Astrocyte (in vitro differentiated cells and primary cell): ENCODE measurements around the gene UACA. TPM values are rescaled to one million over a fixed set of nuclear protein-coding genes. Genes with fewer than 3 reads are reported as not detected.
"Not testable (repeated sequence)": the region's sequence is repeated elsewhere in the genome, so short reads cannot be mapped to it uniquely, and the experiment has no call there.

Experiments used
- DNase-seq: peaks from one replicate; pipeline ENCODE4 v3.0.0-alpha.2; 2010; ENCODE audit warnings: low read depth
- FAIRE-seq: peaks from 2 replicates; lab custom pipeline; 2011; peaks lifted over from hg19 to GRCh38; lab: Jason Lieb, UNC
- H2AFZ ChIP-seq: 2 replicates; pipeline ENCODE4 v1.6.0; 2012; ENCODE audit warnings: low read depth, low read length, inconsistent platforms
- H3K27ac ChIP-seq: 2 replicates; pipeline ENCODE4 v1.5.1; 2011; ENCODE audit warnings: low read depth, low read length, inconsistent platforms
- H3K27me3 ChIP-seq: 2 replicates; pipeline ENCODE4 v1.6.0; 2011; ENCODE audit warnings: low read length, inconsistent platforms; ENCODE audit not compliant: insufficient read depth
- H3K36me3 ChIP-seq: 2 replicates; pipeline ENCODE4 v1.5.1; 2011; ENCODE audit warnings: low read length, inconsistent platforms; ENCODE audit not compliant: insufficient read depth
- H3K4me1 ChIP-seq: 2 replicates; pipeline ENCODE4 v1.5.1; 2011; ENCODE audit warnings: low read length, inconsistent platforms; ENCODE audit not compliant: insufficient read depth
- H3K4me2 ChIP-seq: 2 replicates; pipeline ENCODE4 v1.6.0; 2012; ENCODE audit warnings: low read length, inconsistent platforms
- H3K4me3 ChIP-seq: 2 replicates; pipeline ENCODE4 v1.5.1; 2011; ENCODE audit warnings: low read depth, mild to moderate bottlenecking, low read length, inconsistent platforms; ENCODE audit not compliant: insufficient read depth
- H3K79me2 ChIP-seq: 2 replicates; pipeline ENCODE4 v1.6.0; 2012; ENCODE audit warnings: mild to moderate bottlenecking, low read length, inconsistent platforms; ENCODE audit not compliant: insufficient read depth
- H3K9ac ChIP-seq: 2 replicates; pipeline ENCODE4 v1.6.0; 2012; ENCODE audit warnings: mild to moderate bottlenecking, low read length, inconsistent platforms
- H3K9me3 ChIP-seq: 2 replicates; pipeline ENCODE4 v1.5.1; 2012; ENCODE audit warnings: low read depth, mild to moderate bottlenecking, low read length, inconsistent platforms; ENCODE audit not compliant: insufficient read depth
- H4K20me1 ChIP-seq: 2 replicates; pipeline ENCODE4 v1.6.0; 2012; ENCODE audit warnings: low read length, inconsistent platforms; ENCODE audit not compliant: insufficient read depth
- H3K27ac Mint-ChIP-seq: one replicate; pipeline ENCODE4 v1.8.0; 2021; ENCODE audit warnings: mild to moderate bottlenecking, mixed read lengths; ENCODE audit not compliant: unreplicated experiment
- H3K27me3 Mint-ChIP-seq: one replicate; pipeline ENCODE4 v1.8.0; 2021; ENCODE audit warnings: low read depth, mixed read lengths; ENCODE audit not compliant: unreplicated experiment
- H3K36me3 Mint-ChIP-seq: one replicate; pipeline ENCODE4 v1.8.0; 2021; ENCODE audit warnings: low read depth, mixed read lengths; ENCODE audit not compliant: unreplicated experiment
- H3K4me1 Mint-ChIP-seq: one replicate; pipeline ENCODE4 v1.8.0; 2021; ENCODE audit warnings: low read depth, mixed read lengths; ENCODE audit not compliant: unreplicated experiment
- H3K4me3 Mint-ChIP-seq: one replicate; pipeline ENCODE4 v1.8.0; 2021; ENCODE audit warnings: mild to moderate bottlenecking, moderate library complexity, mixed read lengths; ENCODE audit not compliant: unreplicated experiment
- H3K9me3 Mint-ChIP-seq: one replicate; pipeline ENCODE4 v1.8.0; 2021; ENCODE audit warnings: mild to moderate bottlenecking, mixed read lengths; ENCODE audit not compliant: unreplicated experiment
- EZH2 ChIP-seq: IDR thresholded peaks from 2 replicates; pipeline ENCODE4 v1.6.1; 2012; ENCODE audit warnings: mild to moderate bottlenecking, low read length, inconsistent platforms; ENCODE audit not compliant: insufficient read depth
- total RNA-seq: library from RNA; stranded (reverse); gene quantifications from 2 replicates; pipeline ENCODE4 v1.2.1, GENCODE V29; 2021
- TF ChIP-seq, protein P1 (sequence below): IDR thresholded peaks from 2 replicates; pipeline ENCODE4 v1.5.1; 2011; ENCODE audit warnings: low read depth, mild to moderate bottlenecking, inconsistent platforms, low read length, moderate library complexity; ENCODE audit not compliant: insufficient read depth

Gene UACA
- total RNA-seq, 1 donor from 2014 or later = 168 TPM

DNA sequence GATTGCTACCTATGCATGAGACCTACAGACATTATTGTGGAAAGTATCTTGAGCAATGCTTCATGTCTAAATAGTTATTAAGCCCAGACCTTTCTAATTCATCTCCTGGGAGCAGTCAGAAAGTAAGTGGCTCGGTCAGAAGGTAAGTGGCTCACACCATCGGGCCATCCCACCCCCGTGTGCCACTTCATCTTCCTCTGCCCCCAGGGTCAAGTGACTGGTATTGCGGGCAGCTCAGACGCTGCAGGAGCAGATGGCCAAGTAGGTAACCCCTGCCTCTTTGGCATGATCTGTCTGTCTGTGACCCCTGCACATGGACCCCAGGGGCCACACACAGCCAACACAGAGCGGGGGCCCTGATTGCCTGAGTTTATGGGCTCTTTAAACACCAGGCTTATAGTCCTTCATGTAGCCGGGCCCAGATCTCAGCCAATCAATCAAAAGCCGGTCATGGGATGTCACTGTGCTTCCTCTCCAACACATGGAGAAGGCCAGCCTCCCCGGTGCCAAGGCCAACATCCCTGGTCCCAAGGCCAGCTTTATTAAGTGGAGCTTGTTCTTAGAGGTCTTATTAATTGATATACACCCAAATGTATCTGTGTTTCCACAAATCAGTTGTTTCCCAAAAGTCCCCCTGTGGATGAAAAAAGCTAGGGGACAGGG is 47.7 kb upstream of the UACA start:
- no peak for DNase-seq
- Histone ChIP-seq H4K20me1 (no peaks in the 10 kb centered on the region), H3K27ac (no peak overlapping the region), H3K36me3 (no peaks in the 10 kb centered on the region), H3K9ac (no peak overlapping the region), H3K9me3 (no peaks in the 10 kb centered on the region), H2AFZ (no peak overlapping the region), H3K4me2 (no peak overlapping the region), H3K4me1 (peaks cover 8% of the 10 kb centered on the region), H3K27me3 (no peaks in the 10 kb centered on the region), H3K4me3 (no peak overlapping the region), H3K79me2 (no peaks in the 10 kb centered on the region)
- H3K9me3 Mint-ChIP-seq = no peaks in the 10 kb centered on the region
- TF ChIP-seq, protein P1, sequence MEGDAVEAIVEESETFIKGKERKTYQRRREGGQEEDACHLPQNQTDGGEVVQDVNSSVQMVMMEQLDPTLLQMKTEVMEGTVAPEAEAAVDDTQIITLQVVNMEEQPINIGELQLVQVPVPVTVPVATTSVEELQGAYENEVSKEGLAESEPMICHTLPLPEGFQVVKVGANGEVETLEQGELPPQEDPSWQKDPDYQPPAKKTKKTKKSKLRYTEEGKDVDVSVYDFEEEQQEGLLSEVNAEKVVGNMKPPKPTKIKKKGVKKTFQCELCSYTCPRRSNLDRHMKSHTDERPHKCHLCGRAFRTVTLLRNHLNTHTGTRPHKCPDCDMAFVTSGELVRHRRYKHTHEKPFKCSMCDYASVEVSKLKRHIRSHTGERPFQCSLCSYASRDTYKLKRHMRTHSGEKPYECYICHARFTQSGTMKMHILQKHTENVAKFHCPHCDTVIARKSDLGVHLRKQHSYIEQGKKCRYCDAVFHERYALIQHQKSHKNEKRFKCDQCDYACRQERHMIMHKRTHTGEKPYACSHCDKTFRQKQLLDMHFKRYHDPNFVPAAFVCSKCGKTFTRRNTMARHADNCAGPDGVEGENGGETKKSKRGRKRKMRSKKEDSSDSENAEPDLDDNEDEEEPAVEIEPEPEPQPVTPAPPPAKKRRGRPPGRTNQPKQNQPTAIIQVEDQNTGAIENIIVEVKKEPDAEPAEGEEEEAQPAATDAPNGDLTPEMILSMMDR = no peak
- no peak for TF ChIP-seq EZH2
- H3K4me3 Mint-ChIP-seq = no peak overlapping the region
- H3K27ac Mint-ChIP-seq = no peak overlapping the region
- FAIRE-seq = no peak
- no peaks in the 10 kb centered on the region for H3K27me3 Mint-ChIP-seq
- peaks cover 2% of the 10 kb centered on the region for H3K36me3 Mint-ChIP-seq
- H3K4me1 Mint-ChIP-seq = peaks cover 15% of the 10 kb centered on the region

DNA sequence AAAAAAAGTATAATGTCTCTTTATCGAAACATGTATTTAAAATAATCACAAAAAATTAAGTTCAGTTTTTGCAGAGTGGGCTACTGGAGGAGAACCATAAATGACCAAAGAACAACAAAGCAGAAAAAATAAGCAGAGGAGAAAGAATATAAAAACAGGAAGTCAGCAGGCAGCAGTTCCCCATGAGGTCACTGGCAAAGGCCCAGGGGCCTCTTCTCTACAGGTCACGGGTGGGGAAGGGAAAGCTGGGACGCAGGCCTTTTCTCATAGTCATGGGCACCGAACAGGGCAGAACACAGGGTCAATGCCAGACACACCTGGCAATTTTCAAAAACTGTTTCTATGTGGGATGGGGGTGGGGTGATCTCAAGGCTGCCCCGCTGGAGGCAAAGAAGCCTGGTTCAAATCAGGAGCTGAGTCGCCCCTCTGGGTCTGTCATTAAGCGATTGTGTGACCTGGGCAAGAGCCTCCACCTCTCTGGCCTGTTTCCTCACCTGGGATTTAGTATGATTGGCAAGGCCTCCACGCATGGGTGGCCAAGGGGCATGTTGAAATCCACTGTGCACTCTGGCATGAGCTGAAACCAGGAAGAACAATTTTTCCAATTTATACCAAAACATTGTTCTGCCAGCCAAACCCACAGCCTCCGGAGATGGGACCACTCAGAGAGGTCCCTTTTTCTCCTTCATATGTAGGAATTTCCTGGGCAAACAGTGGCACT is 43.8 kb upstream of the UACA start:
- Mint-ChIP-seq H3K4me1 (peaks cover 24% of the 10 kb centered on the region), H3K27ac (no peak overlapping the region)
- H3K4me2 ChIP-seq = no peak overlapping the region

DNA sequence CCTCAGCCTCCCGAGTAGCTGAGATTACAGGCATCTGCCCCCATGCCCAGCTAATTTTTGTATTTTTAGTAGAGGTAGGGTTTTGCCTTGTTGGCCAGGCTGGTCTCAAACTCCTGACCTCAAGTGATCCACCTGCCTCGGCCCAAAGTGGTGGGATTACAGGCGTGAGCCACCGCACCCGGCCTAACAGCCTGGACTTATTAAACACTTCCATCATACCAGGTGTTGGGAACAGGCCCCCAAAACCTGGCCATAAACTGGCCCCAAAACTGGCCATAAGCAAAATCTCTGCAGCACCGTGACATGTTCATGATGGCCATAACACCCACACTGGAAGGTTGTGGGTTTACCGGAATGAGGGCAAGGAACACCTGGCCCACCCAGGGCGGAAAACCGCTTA is 41.0 kb upstream of the UACA start:
- not testable (repeated sequence) for H3K9ac ChIP-seq, H3K27me3 ChIP-seq, H3K27ac ChIP-seq, H3K9me3 Mint-ChIP-seq, H4K20me1 ChIP-seq, H3K79me2 ChIP-seq, H3K36me3 Mint-ChIP-seq, FAIRE-seq, H2AFZ ChIP-seq, H3K27me3 Mint-ChIP-seq, H3K36me3 ChIP-seq, DNase-seq, H3K4me3 ChIP-seq, H3K9me3 ChIP-seq, H3K4me3 Mint-ChIP-seq, H3K4me2 ChIP-seq
- H3K27ac Mint-ChIP-seq = peak overlapping the region; percentile 34
- peaks cover 44% of the 10 kb centered on the region for H3K4me1 Mint-ChIP-seq
- peaks cover 38% of the 10 kb centered on the region for H3K4me1 ChIP-seq

More for the DNA sequence above, 43.8 kb upstream of the UACA start:
- Mint-ChIP-seq H3K27me3 (no peaks in the 10 kb centered on the region), H3K36me3 (peaks cover 2% of the 10 kb centered on the region), H3K4me3 (no peak overlapping the region), H3K9me3 (peaks cover 2% of the 10 kb centered on the region)
- H3K4me1 ChIP-seq = peaks cover 16% of the 10 kb centered on the region
- no peaks in the 10 kb centered on the region for H3K9me3 ChIP-seq
- no peak overlapping the region for H3K4me3 ChIP-seq
- H3K27ac ChIP-seq = no peak overlapping the region
- no peaks in the 10 kb centered on the region for H3K27me3 ChIP-seq
- DNase-seq = no peak
- H3K79me2 ChIP-seq = no peaks in the 10 kb centered on the region
- no peaks in the 10 kb centered on the region for H3K36me3 ChIP-seq
- TF ChIP-seq, protein P1 = no peak
- TF ChIP-seq EZH2 = no peak
- FAIRE-seq = no peak
- no peaks in the 10 kb centered on the region for H4K20me1 ChIP-seq
- no peak overlapping the region for H2AFZ ChIP-seq
- H3K9ac ChIP-seq = no peak overlapping the region
